SK-N-SH (cell line): Measurements from ENCODE around the gene CATSPER4.

Experiments
- GABPA ChIP-seq: IDR thresholded peaks from 2 replicates; pipeline ENCODE4 v1.4.0; 2012; ENCODE audit warnings: low read depth, mild to moderate bottlenecking
- SIN3A ChIP-seq: IDR thresholded peaks from 2 replicates; pipeline ENCODE4 v1.6.1; 2012; ENCODE audit warnings: low read depth, mild to moderate bottlenecking, low read length, moderate library complexity, borderline replicate concordance
- TF ChIP-seq, protein P1 (sequence below): IDR thresholded peaks from 2 replicates; pipeline ENCODE4 v1.4.0; 2012; ENCODE audit warnings: low read depth
- TF ChIP-seq, protein P2 (sequence below): fragments of 200-600 bp; sonication (generic); IDR thresholded peaks from 2 replicates; pipeline ENCODE4 v1.6.1; 2017; ENCODE audit warnings: antibody characterized with exemption, mild to moderate bottlenecking, moderate library complexity

DNA sequence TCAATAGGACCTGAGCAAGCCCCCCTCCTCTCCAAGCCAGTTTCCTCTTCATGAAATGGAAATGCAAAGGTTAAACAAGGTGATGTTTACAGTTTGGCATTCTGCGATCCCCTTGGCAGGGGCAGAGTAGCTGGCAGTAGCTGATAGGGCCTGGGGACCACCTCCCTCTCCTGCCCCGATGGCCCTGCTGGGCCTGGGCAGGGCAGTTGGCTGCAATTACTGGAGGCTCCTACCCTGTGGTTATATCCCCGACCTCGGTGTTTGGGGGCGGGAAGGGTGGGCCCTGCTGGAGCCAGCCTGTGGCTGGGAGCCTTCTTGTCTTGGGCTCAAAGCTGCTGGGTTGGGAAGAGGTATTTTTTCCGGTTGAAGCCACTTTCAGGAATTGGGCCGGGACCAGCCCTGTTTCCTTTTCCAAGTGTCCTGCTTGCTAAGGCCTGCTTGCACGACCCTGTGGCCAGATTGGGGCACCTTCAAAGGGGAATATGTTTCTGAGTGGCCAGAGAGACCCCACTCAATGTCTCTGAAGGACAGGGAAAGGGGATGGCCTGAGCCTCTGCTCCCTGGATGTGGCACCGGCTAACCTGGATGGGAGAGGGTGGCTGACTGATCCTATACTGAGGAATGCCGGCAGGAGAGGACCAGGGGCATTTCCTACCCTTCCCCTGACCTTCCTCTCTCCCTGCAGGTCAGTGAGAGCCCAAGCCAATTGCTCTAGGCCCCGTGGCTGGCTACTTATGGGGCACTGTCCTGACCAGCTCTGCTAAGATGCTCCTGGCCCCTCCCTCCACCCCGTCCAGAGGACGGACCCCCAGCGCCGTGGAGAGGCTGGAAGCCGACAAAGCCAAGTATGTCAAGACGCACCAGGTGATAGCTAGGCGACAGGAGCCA, 29.6 kb upstream of the CATSPER4 start:
- TF ChIP-seq, protein P1, sequence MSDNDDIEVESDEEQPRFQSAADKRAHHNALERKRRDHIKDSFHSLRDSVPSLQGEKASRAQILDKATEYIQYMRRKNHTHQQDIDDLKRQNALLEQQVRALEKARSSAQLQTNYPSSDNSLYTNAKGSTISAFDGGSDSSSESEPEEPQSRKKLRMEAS: no peak
- TF ChIP-seq SIN3A (no peak), GABPA (no peak)
- TF ChIP-seq, protein P2, sequence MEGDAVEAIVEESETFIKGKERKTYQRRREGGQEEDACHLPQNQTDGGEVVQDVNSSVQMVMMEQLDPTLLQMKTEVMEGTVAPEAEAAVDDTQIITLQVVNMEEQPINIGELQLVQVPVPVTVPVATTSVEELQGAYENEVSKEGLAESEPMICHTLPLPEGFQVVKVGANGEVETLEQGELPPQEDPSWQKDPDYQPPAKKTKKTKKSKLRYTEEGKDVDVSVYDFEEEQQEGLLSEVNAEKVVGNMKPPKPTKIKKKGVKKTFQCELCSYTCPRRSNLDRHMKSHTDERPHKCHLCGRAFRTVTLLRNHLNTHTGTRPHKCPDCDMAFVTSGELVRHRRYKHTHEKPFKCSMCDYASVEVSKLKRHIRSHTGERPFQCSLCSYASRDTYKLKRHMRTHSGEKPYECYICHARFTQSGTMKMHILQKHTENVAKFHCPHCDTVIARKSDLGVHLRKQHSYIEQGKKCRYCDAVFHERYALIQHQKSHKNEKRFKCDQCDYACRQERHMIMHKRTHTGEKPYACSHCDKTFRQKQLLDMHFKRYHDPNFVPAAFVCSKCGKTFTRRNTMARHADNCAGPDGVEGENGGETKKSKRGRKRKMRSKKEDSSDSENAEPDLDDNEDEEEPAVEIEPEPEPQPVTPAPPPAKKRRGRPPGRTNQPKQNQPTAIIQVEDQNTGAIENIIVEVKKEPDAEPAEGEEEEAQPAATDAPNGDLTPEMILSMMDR: no peak
